ENCODE data around the gene CHAF1B. TPM values are rescaled to one million over a fixed set of nuclear protein-coding genes. Genes with fewer than 3 reads are reported as not detected.
"Not testable (repeated sequence)": the region's sequence is repeated elsewhere in the genome, so short reads cannot be mapped to it uniquely, and the experiment has no call there.

The CHAF1B gene
- total RNA-seq, 2 experiments from 2014 or later: 30.9 to 34.7 TPM

DNA sequence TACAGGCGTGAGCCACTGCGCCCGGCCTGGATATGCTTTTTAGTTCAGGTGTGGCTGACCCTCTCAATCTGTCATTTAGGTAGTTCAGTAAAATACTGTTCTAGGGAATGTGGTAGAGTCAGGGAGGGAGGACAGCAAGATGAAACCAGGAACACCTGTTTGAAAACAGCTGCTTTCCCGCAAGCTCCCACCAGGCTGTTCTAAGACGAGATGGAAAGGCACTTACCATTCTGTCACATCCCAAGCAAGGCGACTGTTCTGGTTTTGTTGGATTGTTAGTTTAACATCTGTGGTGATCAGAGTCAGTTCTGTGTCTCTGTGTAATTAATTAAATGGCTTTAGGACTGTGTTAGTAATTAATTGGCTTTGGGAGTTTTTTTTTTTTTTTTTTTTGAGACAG lies 2.9 kb downstream of the CHAF1B start:
- H3K4me1 Mint-ChIP-seq (ENCODE audit: low read depth): peaks cover 15% of the 10 kb centered on the region
- ATAC-seq: no peak
- H3K9me3 Mint-ChIP-seq: peaks cover 4% of the 10 kb centered on the region
- TF ChIP-seq, protein P1, sequence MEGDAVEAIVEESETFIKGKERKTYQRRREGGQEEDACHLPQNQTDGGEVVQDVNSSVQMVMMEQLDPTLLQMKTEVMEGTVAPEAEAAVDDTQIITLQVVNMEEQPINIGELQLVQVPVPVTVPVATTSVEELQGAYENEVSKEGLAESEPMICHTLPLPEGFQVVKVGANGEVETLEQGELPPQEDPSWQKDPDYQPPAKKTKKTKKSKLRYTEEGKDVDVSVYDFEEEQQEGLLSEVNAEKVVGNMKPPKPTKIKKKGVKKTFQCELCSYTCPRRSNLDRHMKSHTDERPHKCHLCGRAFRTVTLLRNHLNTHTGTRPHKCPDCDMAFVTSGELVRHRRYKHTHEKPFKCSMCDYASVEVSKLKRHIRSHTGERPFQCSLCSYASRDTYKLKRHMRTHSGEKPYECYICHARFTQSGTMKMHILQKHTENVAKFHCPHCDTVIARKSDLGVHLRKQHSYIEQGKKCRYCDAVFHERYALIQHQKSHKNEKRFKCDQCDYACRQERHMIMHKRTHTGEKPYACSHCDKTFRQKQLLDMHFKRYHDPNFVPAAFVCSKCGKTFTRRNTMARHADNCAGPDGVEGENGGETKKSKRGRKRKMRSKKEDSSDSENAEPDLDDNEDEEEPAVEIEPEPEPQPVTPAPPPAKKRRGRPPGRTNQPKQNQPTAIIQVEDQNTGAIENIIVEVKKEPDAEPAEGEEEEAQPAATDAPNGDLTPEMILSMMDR (IDR thresholded peaks at IDR 0.05): no peak
- intact Hi-C loops (cut with micrococcal nuclease): no loop called here
- POLR2A ChIA-PET: interaction anchor here (0.6 to 1.3 kb wide), 2 partner anchors 10 to 11 kb away, joined by 3 to 4 read pairs; no protein-coding TSS in a partner anchor
- no peak overlapping the region for H3K4me3 Mint-ChIP-seq
- H3K36me3 Mint-ChIP-seq (ENCODE audit: low read depth): peaks cover 47% of the 10 kb centered on the region
- CTCF ChIA-PET: interaction anchor here (1.2 to 1.8 kb wide), 2 partner anchors 12 to 246 kb away, joined by 4 read pairs; no protein-coding TSS in a partner anchor
- DNase-seq: no peak
- no peaks in the 10 kb centered on the region for H3K27me3 Mint-ChIP-seq
- no peak overlapping the region for H3K27ac Mint-ChIP-seq

DNA sequence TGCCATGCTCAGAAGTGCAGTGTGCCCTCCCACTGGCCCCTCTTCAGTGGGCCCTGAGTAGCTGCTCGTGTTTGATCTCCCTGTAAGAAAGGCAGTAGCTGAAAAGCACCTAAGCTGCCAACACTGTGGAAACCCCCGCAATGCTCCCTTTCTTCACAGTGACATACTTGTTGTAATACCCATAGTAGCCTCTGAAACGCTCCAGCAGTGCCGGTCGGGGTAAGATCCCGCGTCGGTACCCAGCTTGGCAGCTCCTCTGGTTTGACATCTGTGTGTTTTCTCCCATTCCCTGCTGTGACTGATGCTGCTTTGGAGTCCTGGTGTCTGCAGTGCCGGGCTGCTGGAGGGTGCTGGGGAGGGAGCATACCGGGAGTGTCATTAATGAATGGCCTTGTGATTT lies 3.6 kb downstream of the CHAF1B start:
- TF ChIP-seq, protein P1 (IDR thresholded peaks at IDR 0.05): no peak
- Mint-ChIP-seq H3K4me1 (ENCODE audit: low read depth) (peaks cover 15% of the 10 kb centered on the region), H3K9me3 (peaks cover 4% of the 10 kb centered on the region), H3K4me3 (no peak overlapping the region), H3K27ac (no peak overlapping the region), H3K27me3 (no peaks in the 10 kb centered on the region), H3K36me3 (ENCODE audit: low read depth) (peaks cover 50% of the 10 kb centered on the region)
- no peak for ATAC-seq
- intact Hi-C loops (cut with micrococcal nuclease): no loop called here
- POLR2A ChIA-PET: interaction anchor here (1.3 kb wide), 1 partner anchor 9 kb away, joined by 4 read pairs; no protein-coding TSS in a partner anchor
- no peak for DNase-seq
- CTCF ChIA-PET: interaction anchor here (0.6 to 1.8 kb wide), 5 partner anchors 12 to 248 kb away, joined by 3 to 4 read pairs (median 3); no protein-coding TSS in a partner anchor

DNA sequence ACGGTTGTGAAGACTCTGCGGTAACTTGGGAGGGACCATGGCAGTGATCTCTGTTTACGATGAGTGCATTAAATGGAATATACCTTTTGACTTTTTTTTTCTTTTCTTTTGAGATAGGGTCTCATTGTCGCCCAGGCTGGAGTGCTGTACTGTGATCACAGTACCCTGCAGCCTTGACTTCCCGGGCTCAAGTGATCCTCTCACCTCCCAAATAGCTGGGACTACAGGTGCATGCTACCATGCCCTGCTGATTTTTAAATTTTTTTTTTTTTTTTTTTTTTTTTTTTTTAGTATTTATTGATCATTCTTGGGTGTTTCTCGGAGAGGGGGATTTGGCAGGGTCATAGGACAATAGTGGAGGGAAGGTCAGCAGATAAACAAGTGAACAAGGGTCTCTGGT lies 6.5 kb downstream of the CHAF1B start:
- ATAC-seq; intact Hi-C loops (cut with micrococcal nuclease); H3K4me1 Mint-ChIP-seq (ENCODE audit: low read depth); H3K4me3 Mint-ChIP-seq; H3K9me3 Mint-ChIP-seq; H3K27ac Mint-ChIP-seq; DNase-seq; H3K27me3 Mint-ChIP-seq: not testable (repeated sequence)
- POLR2A ChIA-PET: interaction anchor here (0.7 to 1.0 kb wide), 2 partner anchors 11 to 158 kb away, joined by 3 read pairs; no protein-coding TSS in a partner anchor
- CTCF ChIA-PET: interaction anchor here (1.2 kb wide), 1 partner anchor 11 kb away, joined by 3 read pairs; no protein-coding TSS in a partner anchor
- peaks cover 57% of the 10 kb centered on the region for H3K36me3 Mint-ChIP-seq (ENCODE audit: low read depth)

DNA sequence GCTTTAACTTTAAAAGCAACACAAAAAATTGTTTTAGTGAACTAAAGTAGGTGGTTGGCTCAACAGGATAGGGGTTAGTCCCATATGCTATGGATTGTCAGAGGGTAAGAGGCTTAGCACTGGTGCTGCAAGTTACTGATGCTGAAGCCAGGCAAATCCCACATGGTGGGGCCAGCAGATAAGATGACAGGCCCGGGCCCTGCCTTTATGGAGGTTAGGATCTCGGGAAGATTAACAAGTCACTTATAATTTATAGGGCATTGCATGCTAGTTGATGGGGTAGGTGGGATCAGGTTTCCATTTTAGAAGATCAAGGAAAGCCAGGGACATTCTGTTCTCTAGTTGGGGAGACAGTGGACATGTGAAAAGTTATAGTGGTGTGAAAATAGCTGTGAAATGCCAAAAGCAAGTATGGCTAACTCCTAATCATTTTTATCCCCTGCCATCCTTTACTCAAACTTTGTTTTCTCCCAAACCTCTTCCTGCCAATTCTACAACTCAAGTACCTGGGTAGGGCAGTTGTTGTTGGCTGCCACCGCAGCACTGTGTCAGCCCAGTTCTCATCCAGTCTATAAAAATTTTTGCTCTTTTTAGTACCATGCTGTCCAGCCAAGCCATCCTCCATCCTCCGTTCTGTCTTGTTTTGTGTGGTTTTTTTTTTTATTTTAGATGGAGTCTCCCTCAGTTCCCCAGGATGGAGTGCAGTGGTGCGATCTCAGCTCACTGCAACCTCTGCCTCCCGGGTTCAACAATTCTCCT lies 10.3 kb downstream of the CHAF1B start:
- ChIA-PET CTCF (no interaction called here), POLR2A (no interaction called here)
- Mint-ChIP-seq H3K9me3 (peaks cover 4% of the 10 kb centered on the region), H3K4me3 (no peak overlapping the region), H3K27me3 (no peaks in the 10 kb centered on the region), H3K4me1 (ENCODE audit: low read depth) (no peaks in the 10 kb centered on the region), H3K36me3 (ENCODE audit: low read depth) (peaks cover 58% of the 10 kb centered on the region), H3K27ac (no peak overlapping the region)
- DNase-seq (no peak), ATAC-seq (no peak)
- TF ChIP-seq, protein P1 (IDR thresholded peaks at IDR 0.05): no peak
- intact Hi-C loops (cut with micrococcal nuclease): no loop called here

DNA sequence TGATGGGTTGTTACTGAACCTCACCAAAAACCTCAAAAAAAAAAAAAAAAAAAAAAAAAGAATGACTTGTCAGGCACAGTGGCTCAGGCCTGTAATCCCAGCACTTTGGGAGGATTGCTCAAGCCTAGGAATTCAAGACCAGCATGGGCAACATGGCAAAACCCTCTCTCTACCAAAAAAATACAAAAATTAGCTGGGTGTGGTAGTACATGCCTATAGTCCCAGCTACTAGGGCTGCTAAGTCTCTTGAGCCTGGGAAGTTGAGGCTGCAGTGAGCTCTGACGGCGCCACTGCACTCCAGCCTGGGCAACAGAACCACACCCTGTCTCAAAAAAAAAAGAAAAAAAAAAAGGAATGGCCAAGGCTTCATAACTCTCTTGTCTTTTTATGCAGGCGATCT lies 11.1 kb downstream of the CHAF1B start:
- intact Hi-C loops (cut with micrococcal nuclease): no loop called here
- ATAC-seq: no peak
- Mint-ChIP-seq H3K9me3 (peaks cover 4% of the 10 kb centered on the region), H3K27ac (no peak overlapping the region), H3K4me3 (no peak overlapping the region), H3K4me1 (ENCODE audit: low read depth) (no peaks in the 10 kb centered on the region), H3K27me3 (no peaks in the 10 kb centered on the region), H3K36me3 (ENCODE audit: low read depth) (peaks cover 59% of the 10 kb centered on the region)
- no peak for DNase-seq
- POLR2A ChIA-PET: no interaction called here
- CTCF ChIA-PET: no interaction called here
- TF ChIP-seq, protein P1 (IDR thresholded peaks at IDR 0.05): no peak

Data from activated CD8-positive, alpha-beta T cell treated with anti-CD3 and anti-CD28 coated beads for 36 hours (primary cell).